Daoy (cell line): Measurements from ENCODE around the gene TMTC2. TPM values are rescaled to one million over a fixed set of nuclear protein-coding genes. Genes with fewer than 3 reads are reported as not detected.

Experiments used
- DNase-seq: peaks from one replicate; pipeline ENCODE4 v3.0.0-alpha.2; 2015; ENCODE audit warnings: low read depth
- total RNA-seq: library from RNA; depleted of rRNA; stranded (reverse); fragments of >200 nt; shearing (Covaris generic); gene quantifications from 2 replicates; pipeline ENCODE4 v1.2.3, GENCODE V29; 2014

The TMTC2 gene
- total RNA-seq, 1 experiment from 2014 or later, result 1.3 TPM

- DNase-seq, result no peak
Observed at GRCh38 chr12:82952946-82953345, 266.2 kb downstream of the TMTC2 start.

DNA sequence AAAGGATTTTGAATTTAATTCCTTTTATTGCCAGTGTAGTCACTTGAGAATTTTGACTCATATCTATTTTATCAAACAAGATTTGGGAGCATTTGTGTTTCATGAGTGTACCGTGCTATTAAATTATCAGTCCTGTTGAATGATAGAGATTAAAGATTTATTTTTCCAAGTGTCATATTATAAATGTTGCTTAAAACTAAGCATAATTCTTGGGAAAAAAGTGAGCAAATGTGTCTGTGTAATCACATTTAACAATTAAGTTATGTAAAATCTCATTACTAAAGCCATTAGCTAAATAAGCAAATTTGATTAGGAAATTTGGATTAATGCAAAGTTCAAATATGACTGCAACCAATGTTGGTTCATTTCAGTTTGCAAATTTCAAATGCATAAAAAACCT is 266.7 kb downstream of the TMTC2 start:
- DNase-seq, result no peak

GRCh38 chr12:82954064-82954463 is 267.4 kb downstream of the TMTC2 start:
- no peak for DNase-seq

DNA sequence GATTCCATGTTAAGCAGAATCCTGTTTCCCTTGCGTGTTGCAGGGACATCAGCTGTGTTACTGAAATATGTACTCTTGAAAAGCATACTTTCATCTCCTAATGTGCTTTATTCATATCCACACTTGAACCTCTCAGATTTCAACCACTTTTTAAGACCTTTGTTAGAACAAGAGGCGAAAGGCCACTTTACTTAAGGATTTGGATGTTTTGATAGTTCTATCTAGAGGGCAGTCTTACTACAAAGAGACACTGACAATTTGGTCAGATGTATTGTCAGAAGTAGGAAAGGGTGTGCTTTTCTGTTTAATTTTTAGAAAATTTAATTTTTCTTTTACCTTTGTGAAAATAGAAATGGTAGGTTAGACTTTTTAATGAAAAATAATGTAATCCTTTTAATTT is 267.9 kb downstream of the TMTC2 start:
- no peak for DNase-seq

GRCh38 chr12:82955043-82955442 is 268.3 kb downstream of the TMTC2 start:
- no peak for DNase-seq

GRCh38 chr12:82958966-82959365 is 272.3 kb downstream of the TMTC2 start:
- no peak for DNase-seq

DNA sequence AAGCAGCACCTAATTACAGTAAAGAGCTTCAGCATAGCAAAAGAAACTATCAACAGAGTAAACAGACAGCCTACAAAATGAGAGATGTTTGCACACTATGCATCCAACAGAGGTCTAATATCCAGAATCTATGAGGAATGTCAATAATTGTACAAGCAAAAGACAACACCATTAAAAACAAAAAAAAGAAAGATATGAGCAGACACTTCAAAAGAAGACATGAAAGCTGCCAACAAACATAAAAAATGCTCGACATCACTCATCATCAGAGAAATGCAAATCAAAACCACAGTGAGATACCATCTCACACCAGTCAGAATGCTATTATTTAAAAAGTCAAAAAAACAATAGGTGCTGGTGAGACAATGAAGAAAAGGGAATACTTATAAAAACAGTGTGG is 273.1 kb downstream of the TMTC2 start:
- DNase-seq, result no peak

- no peak for DNase-seq
Observed at GRCh38 chr12:82961835-82962234, 275.1 kb downstream of the TMTC2 start.

- DNase-seq, result no peak
Observed at GRCh38 chr12:82963956-82964355, 277.2 kb downstream of the TMTC2 start.

GRCh38 chr12:82964446-82964845 is 277.7 kb downstream of the TMTC2 start:
- no peak for DNase-seq

DNA sequence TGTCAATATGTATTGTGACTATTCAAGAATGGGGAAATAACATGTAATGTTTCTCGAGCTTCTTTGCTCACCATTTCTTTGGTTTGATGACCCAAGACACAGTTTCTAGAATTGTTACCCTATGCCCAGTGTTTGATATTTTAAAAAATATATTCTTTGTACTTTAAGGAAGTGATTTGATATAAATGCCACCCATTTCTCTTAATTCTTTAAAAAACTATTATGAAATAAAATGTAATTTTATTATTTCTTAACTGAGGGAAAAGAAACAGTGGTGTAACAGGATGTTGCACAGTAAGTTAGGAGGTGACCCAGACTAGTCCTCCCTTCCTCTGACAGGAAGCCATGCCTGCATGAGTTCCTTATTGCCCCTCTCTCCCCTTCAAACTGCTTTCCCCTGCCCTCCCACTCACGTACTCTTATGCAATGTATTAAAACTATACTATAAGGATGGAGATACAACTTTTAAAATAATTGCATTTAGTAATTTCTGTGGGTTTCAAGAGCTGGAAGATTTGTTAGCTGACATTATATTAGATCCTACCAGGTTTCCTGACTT is 279.4 kb downstream of the TMTC2 start:
- no peak for DNase-seq

DNA sequence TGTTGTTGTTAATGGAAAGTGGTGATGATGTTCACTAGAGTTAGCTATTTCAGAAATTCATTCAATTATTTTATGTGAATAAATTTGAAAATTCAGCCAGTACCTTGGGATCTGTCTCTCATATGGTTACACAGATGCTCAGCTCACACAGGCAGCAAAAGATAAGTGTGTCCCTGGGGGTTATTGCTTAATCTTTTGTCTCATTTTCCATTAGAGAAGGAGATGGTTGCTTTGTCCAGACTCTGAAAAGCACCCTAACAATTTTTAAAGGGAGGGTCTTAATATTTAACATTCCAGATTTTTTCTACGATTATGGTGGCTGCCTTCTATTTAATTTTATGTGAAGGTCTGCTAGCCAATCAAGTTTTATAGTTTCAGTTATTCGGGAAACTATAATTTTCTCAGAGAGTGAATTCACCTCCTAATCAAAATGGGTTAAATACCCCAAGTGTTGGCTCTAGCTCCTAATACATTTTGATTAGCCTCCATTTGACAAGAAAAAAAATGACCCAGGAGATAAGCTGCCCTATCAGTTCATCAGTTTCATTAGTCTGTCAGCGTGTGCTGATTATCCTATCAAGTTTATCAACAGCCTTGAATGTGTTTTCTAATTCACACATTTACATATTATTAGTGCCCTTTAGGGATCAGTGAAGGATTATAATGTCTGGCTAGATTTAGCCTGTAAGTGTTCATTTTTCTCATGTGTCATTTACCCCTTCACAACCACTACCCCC is 282.1 kb downstream of the TMTC2 start:
- no peak for DNase-seq

DNA sequence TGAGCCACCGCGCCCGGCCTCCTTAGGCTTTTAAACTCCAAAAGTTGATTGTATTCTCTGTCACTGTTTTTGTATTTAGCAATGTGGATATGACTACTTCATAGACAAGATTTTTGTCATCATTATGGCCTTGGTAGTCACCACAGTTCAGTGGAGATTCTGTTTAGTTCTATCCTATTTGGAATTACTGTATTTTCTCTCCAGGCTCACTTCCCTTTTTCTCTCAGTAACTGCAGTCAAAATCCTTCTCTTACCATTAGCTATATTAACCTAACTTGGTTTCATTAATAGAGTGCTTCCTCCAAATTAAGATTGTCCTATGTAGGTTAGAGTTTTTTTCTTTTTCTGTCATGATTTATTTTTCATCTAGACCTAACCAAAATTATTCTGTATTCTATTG is 283.9 kb downstream of the TMTC2 start:
- no peak for DNase-seq

DNA sequence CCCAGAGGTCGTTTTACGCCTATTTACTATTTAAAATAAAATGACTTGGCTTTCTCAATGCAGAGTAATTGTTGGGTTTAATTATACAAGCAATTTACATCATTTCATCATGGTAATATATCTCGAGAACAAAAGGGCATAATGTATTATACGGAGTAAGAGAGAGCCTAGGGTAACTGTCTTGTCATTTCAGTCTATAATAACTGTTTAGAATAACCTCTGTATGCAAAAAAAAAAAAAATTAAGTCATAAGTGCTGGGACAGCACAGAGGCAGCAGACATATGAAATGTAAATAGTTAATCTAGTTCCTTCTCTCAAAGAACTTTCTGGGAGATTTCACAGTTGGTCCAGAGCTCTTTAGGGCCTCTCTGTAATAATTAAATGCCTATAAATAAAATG is 284.9 kb downstream of the TMTC2 start:
- DNase-seq, result no peak

DNA sequence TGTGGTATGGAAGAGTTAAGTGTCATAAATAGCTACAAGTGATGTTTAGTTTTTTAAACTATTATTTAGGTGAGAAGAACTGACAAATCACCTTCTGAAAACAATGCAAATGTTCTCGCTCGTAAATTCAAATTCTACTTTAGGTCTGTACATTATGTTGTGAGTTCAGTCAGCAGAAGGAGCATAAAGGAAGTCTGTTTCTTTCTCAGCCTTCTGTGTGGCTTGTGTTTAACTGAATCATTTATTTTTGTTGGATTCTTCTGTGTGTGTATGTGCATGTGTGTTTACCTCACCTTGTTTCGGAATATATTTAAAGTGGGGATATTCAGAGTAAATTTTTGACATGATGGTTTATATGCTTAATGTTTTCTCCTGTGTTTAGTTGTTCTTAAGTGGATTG is 285.9 kb downstream of the TMTC2 start:
- DNase-seq, result no peak

DNA sequence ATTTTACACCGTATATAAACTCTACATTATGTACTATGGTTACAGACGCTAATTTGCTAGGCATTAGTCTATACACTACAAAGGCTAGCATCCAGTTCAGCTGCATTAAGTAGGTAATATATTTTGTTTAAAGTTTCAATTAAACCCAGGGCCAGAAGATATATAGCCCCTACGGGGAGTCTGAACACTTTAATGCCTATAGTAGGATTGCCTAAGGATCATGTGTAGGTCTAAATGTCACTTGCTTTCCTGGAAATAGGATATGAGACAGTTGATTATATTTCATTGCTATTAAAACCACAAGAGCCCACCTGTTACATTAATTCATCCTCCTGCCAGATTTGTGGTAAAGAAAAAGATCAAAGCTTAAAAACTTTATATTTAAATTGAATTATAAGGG is 286.9 kb downstream of the TMTC2 start:
- no peak for DNase-seq

DNA sequence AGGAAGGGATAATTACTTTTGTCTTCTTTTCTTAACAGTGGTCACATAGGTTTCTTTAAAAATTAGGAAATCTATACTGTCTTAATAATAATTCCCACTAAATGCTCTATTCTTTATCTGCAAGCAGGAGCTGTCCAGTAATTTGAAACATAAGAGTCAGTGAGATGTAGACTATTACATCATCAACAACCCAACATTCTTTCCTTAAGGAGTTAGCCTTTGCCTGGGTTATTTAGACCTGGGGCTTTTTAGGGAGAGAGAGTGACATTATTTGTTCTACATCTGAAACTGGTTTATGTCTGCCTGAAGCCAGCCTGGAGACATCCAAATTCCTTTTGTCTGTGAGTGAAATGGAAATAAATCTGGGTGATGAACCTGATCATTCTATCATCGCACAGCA is 294.4 kb downstream of the TMTC2 start:
- no peak for DNase-seq

DNA sequence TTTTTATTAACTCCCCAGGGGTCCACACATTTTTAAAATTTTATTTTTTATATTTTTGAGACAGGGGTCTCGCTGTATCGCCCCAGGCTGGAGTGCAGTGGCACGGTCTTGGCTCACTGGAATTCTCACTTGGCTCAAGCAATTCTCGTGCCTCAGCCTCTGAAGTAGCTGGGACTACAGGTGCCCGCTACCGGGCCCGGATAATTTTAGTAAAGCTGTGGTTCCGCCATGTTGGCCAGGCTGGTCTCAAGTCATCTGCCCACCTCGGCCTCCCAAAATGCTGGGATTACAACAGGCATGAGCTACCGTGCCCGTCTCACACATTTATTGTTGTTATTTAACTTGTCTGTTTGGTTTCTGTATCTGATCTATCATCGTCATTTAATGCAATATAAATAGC is 307.4 kb downstream of the TMTC2 start:
- DNase-seq, result no peak

- DNase-seq, result no peak
Observed at GRCh38 chr12:82996168-82996812, 309.6 kb downstream of the TMTC2 start.

DNA sequence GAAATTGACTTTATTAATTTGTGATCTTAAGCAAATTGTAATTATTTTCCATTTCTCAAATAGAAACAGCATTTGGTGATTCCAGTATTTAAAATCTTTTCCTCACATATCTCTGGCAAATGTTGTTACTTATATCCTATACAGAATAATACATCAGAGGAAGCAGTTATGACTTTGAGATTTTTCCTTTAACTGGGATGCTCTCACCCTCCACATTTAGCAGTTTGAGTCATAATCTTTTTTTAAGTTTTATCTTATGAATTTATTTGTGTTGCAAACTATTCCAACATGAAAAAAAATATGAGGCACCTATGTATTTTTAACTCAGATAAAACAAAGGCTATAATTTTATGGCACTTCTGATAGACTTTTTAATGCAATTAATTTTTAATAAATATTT is 311.8 kb downstream of the TMTC2 start:
- DNase-seq, result no peak

DNA sequence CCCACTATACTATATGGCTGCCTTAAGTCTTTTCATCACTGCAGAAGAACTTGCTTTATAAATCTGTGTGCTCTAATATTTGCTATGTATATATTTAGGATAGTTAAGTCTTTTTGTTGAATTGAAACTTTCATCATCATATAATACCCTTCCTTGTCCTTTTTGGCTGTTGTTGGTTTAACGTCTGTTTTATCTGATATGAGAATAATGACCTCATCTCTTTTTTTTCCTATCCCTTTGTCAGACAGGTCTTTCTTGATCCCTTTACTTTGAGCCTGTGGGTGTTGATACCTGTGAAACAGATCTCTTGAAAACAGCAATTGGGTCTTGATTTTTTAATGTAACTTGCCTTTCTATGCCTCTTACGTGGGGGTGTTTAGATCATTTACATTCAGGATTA is 316.3 kb downstream of the TMTC2 start:
- DNase-seq, result no peak

- no peak for DNase-seq
Observed at GRCh38 chr12:83005534-83006197, 319.0 kb downstream of the TMTC2 start.

DNA sequence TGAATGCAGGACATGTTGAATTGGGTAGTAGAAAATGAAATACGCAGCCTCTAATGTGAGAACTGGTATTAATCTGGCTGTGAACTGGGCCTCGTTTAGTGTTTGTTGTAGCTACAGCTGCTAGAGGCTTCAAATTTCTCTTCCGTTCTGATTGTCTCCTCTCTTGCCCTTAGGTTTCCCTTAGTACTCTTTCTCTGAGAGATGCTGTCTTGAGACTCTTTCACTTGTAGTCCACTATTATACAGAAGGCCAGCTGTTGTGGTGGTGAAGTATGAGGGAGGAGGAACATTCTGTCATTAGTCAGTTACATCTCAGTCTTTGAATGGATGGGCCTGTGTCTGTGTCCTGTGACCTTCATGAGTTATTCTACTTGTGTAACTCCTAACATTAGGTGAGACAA is 322.0 kb downstream of the TMTC2 start:
- no peak for DNase-seq
